Activated T-cell treated with anti-CD3 and anti-CD28 coated beads, Interleukin-2, amount 50 U/mL, for 1 hour (primary cell): Measurements from ENCODE around the gene NCDN.
A peak's percentile ranks its signal among the peaks of the same experiment; 100 is the strongest.

Experiments used
- DNase-seq: peaks from one replicate; pipeline ENCODE4 v3.0.0-alpha.2; 2020

The NCDN gene

DNA sequence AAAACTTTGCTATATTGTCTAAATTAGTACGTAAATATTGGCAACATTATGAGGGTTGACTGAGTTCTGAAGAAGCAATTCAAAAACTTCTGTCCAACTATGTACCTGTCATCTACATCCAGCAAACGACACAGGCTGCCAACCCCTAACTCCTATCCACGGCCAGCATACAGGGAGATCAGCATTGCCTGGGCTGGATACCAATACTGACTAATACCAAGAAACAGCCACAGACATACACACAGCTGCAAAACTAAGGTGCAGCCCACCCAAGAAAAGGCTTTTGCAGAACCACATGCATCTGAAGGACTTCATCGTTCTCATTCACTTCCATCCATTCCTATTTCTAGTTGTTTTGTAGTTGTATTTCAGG, 2.4 kb upstream of the NCDN start:
- DNase-seq = no peak

DNA sequence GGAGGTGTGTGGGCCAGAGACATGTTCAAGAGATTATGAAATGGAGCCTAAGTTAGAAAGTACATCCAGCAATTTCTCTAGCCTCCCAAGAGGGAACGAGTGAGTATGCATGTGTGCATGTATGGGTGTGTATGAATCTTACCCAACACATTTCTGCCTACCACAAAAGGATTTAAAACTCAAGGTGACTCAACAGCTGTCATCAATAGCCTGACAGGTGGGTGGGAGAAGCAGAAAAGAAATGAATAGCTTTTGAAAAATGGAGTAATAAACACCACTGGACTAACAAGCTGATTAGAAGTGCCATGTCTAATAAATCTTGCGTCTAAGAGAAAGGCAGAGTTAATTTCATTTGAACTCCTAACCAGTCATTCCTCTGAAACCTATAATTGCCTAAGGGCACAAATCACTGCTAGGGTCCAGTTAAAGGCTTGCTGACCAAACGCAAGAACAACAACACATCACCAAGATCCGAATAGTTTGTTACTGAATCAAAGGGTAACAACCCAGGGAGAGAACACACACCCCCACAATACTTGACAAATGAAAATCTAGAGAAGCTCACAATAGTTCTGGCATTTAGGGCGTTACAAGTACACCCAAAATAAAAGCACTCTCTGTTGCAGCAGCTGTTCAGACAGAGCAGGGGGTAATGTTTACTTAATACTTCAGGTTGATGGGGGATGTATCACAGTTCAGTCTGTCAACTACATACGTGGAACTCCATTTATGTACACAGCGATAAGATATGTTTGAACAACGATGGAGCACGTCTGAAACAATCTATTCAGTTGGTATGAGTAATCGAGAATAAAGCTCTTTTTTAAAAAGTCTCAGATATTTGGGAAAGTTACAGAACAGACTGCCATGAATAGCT, 1.8 kb upstream of the NCDN start:
- DNase-seq = no peak

DNA sequence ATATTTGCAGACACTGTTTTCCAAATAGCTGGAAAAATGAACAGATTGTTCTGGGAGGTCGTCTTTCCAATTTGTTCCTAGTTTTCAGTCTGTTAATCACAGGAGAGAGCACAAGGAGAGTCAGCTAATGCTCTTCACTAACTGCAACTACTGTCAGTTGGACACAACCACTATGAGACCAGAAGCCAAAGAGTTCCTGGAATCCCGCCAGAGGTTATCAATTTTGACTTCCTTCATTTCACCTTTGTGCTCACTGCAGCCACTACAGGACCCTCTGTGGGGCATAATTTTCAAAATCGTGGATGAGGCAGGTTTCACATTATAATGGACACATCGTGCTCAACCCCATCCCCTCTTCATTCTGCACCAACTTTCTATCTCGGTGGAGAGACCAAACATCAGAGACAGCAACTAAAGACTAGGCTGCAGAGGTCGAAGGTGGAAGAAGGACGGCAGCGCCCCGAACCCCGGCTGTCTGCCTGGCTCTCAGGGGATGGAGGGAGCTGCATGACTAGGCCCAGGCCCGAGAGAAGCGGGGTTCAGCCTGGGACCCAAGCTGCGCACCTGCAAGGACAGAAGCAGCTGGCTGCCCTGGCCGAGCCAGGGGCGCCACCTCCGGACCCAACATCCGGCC, 998 bp upstream of the NCDN start:
- DNase-seq = peak; percentile 48

DNA sequence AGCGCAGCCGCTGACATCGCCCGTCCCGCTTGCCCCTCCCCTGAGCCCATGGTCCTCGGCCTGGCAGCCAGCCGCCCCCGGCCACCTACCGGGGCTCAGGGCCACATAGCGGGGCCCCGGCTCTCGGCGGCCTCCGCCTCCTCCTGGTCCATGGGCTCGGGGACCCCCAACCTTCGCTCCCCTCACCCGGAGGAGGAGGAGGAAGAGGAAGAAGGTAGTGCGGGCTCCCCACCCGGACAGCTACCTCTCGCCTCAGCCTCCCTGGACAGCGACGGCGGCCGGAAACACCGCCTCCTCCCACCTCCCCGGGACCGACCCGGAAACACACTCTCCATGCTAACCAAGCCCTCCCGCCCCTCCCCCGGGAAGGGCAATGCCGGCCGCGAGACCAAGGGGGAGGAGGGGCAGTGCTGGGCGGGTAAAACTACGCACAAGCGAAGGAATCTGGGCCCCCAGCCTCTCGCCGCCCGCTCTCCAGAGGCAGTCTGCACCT, 435 bp upstream of the NCDN start, which contains the start of gene KIAA0319L:
Gene KIAA0319L, minus strand, starts transcription at position 286 of the 493 bp plus-strand sequence. CDS start 2,912 bp downstream, outside the sequence.
- no peak for DNase-seq

- DNase-seq = peak; percentile 47
Measured at GRCh38 chr1:35558374-35559316, 1.0 kb downstream of the NCDN start.

DNA sequence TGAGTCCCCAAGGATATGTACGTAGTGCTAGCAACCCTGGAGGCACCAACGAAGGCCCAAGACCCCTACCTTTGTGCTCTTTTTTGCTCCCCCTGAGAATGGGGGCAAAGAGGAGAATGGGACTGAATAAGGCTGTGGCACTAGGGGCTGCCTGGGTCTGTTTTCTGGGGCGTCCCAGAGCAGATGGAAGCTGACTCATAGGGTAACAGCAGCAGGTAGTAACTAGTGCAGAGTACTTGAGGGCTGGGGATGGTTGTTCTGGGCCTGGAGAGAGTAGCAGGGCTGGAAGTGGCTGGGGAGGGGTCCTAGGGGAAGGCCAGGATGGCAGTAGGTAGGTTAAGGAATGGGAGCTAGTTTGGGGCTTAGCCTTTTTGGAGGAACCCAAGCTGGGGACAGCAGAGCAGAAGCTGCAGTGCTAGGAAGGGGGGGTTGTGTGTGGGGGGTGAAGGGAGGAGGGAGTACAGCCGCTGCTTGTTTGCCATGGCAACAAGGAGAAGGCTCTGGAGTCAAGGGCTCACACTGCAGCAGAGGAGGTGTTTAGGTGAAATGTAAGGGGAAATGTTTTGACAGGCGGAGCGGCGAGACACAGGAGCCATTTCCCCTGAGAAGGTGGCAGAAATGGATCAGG, 1.8 kb downstream of the NCDN start:
- peak; percentile 48 for DNase-seq

- DNase-seq = peak; percentile 19
Measured at GRCh38 chr1:35560256-35561225, 2.9 kb downstream of the NCDN start.

GRCh38 chr1:35561297-35561971, 3.8 kb downstream of the NCDN start:
- no peak for DNase-seq

DNA sequence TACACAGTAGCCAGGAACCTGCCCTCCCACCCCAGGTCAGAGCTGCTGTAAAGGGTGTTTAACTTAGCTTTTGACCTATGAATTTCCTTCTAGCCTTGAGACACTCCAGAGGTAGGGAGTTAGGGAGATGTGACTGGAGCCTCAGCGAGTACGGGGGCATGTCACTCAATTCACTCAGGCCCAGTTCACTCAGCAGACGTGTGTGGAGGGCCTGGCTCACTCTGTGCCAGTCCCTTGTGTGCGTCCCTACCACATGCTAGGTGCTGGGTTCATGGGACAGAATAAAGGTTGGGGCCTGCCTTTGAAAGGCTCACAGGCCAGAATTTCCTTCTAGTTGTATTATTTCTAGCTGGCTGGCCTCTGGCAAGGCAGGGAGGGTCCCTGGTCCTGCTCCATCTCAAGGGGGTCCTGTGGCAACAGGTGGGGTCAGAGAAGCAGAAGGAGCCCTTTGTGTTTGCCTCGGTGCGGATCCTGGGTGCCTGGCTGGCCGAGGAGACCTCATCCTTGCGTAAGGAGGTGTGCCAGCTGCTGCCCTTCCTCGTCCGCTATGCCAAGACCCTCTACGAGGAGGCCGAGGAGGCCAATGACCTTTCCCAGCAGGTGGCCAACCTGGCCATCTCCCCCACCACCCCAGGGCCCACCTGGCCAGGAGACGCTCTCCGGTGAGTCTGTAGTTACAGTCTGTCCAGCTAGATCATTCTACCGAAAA, 4.5 kb downstream of the NCDN start:
- DNase-seq = no peak

DNA sequence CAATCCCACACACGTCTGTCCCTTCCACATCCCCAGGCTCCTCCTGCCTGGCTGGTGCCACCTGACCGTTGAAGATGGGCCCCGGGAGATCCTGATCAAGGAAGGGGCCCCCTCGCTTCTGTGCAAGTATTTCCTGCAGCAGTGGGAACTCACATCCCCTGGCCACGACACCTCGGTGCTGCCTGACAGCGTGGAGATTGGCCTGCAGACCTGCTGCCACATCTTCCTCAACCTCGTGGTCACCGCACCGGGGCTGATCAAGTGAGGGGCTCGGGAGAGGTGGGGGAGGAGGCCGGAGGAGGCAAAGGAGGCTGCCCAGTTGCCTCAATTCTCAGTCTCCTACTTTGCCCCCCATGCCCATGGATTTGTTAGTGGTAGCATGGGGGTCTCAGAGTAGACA, 5.6 kb downstream of the NCDN start:
- DNase-seq = no peak

- peak; percentile 78 for DNase-seq
Measured at GRCh38 chr1:35564037-35564883, 6.7 kb downstream of the NCDN start.

- no peak for DNase-seq
Measured at GRCh38 chr1:35564884-35565741, 7.5 kb downstream of the NCDN start.

DNA sequence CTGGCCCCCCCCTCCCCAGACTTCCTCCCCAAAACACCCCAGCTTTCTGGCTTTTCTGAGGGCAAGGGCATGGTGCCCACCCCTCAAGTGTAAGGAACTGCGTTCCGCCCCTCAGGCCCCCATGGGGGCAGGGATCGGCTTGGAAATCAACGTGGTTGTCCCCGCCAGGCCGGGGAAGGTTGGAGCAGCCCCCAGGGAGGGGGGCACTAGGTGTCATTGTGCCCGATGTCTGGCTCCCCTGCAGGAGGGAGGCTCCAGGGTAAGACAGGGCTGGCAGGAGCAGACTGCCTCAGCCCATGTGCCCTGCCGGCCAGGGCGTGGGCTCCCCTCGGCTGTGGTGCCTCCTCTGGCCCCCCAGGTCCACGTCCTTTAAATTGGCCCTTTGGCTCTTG, 8.1 kb downstream of the NCDN start:
- peak; percentile 10 for DNase-seq

- DNase-seq = no peak
Measured at GRCh38 chr1:35567947-35568558, 10.5 kb downstream of the NCDN start.

GRCh38 chr1:35568975-35569395, 11.4 kb downstream of the NCDN start:
- DNase-seq = peak; percentile 68

- DNase-seq = no peak
Measured at GRCh38 chr1:35569936-35570335, 12.3 kb downstream of the NCDN start.

DNA sequence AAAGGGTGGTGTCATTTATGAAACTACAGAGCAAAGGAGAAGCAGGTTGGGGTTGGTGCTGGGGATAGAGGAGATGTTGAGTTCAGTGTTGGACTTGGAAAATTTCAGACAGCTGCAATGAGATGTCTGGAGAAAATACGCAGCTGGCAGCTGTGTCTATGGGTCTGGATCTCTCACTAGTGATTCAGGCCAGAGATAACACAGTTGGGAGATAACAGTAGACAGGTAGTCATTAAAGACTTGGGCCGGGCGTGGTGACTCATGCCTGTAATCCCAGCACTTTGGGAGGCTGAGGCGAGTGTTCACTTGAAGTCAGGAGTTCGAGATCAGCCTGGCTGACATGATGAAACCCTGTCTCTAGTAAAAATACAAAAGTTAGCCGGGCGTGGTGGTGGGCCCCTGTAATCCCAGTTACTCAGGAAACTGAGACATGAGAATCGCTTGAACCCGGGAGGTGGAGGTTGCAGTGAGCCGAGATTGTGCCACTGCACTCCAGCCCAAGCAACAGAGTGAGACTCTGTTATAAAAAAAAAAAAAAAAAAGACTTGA, 13.1 kb downstream of the NCDN start:
- peak; percentile 8 for DNase-seq
